Inflammatory macrophage treated with lipopolysaccharide for 1 hour (primary cell): ENCODE results near the gene ABCF2.

ENCODE experiments used
- DNase-seq, 2 donors: peaks; one replicate each; pipeline ENCODE4 v3.0.0-alpha.2; 2020 to 2022

Gene ABCF2

GRCh38 chr7:151192002-151192539 is 34.9 kb downstream of the ABCF2 start:
- DNase-seq = no peak

GRCh38 chr7:151191544-151191943 is 35.5 kb downstream of the ABCF2 start:
- DNase-seq = no peak

- DNase-seq = no peak
Observed at GRCh38 chr7:151189038-151189437, 38.0 kb downstream of the ABCF2 start.

GRCh38 chr7:151188252-151188542 is 38.8 kb downstream of the ABCF2 start:
- DNase-seq = no peak

- no peak for DNase-seq
Observed at GRCh38 chr7:151187409-151188251, 39.4 kb downstream of the ABCF2 start.

GRCh38 chr7:151186640-151187408 is 40.2 kb downstream of the ABCF2 start, which contains the start of gene ASB10:
ASB10 (minus strand) TSS chr7:151187250; CDS start chr7:151187130, 120 bp downstream.
- no peak for DNase-seq

GRCh38 chr7:151185762-151186639 is 41.0 kb downstream of the ABCF2 start:
- DNase-seq = no peak

GRCh38 chr7:151181011-151181431 is 46.0 kb downstream of the ABCF2 start:
- no peak for DNase-seq

- DNase-seq = no peak
Observed at GRCh38 chr7:151179946-151180345, 47.1 kb downstream of the ABCF2 start.

- DNase-seq = no peak
Observed at GRCh38 chr7:151179287-151179860, 47.6 kb downstream of the ABCF2 start.

- DNase-seq = no peak
Observed at GRCh38 chr7:151178831-151179230, 48.2 kb downstream of the ABCF2 start.

GRCh38 chr7:151178236-151178635 is 48.8 kb downstream of the ABCF2 start:
- no peak for DNase-seq

- no peak for DNase-seq
Observed at GRCh38 chr7:151177310-151177709, 49.7 kb downstream of the ABCF2 start.

GRCh38 chr7:151176401-151176800 is 50.6 kb downstream of the ABCF2 start:
- DNase-seq = no peak

GRCh38 chr7:151175793-151176311 is 51.2 kb downstream of the ABCF2 start:
- DNase-seq = no peak

- no peak for DNase-seq
Observed at GRCh38 chr7:151175047-151175792, 51.8 kb downstream of the ABCF2 start.

- peak in 1 of 2 donors; percentile 12 for DNase-seq
Observed at GRCh38 chr7:151174246-151175046, 52.6 kb downstream of the ABCF2 start.

- no peak for DNase-seq
Observed at GRCh38 chr7:151173386-151174245, 53.4 kb downstream of the ABCF2 start.
